SH-SY5Y (cell line): Measurements from ENCODE around the gene TM7SF3.

Experiments used
- GATA2 ChIP-seq: IDR thresholded peaks from 2 replicates; pipeline ENCODE4 v1.6.1; 2011; ENCODE audit warnings: mild to moderate bottlenecking, low read depth, low read length
- GATA3 ChIP-seq: IDR thresholded peaks from 2 replicates; pipeline ENCODE4 v1.6.1; 2011; ENCODE audit warnings: low read depth, mild to moderate bottlenecking, low read length, moderate library complexity

DNA sequence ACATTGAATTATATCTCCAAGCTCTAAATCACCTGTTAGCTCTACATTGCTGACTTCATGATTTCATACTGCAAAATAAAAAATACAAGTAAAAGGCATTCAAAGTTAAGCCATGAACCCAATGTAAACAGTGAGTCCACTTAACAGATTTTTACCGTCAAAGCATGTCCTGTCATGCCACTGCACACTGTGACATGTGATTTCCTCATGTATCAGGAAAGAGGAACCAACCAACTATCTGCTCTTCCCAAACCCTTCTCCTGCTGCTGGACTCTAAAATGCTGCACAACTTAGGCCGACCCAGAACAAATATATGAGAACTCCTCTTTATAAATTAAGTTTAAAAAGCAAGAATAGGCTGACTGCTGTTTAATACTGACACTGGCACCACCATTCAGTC, 37.5 kb downstream of the TM7SF3 start:
- no peak for TF ChIP-seq GATA2
- no peak for TF ChIP-seq GATA3
